WTC11 (cell line): ENCODE measurements around the gene FOXP4. TPM values are rescaled to one million over a fixed set of nuclear protein-coding genes. Genes with fewer than 3 reads are reported as not detected.
A peak's percentile ranks its signal among the peaks of the same experiment; 100 is the strongest.

Experiments
- ATAC-seq: fragments of 200-7000 bp; cut with Tn5 transposase; 2 replicates; pipeline ENCODE4 v1.10.0; 2021; ENCODE audit warnings: mild to moderate bottlenecking, moderate library complexity
- CTCF ChIA-PET: fragments of 300-600 bp; sonication (Branson Sonifier 250); formaldehyde crosslinking; loops from one replicate; lab custom pipeline; 2021; ENCODE audit warnings: antibody characterized with exemption; lab: Charles Lee
- POLR2A ChIA-PET: fragments of 350-600 bp; sonication (Branson Sonifier 250); formaldehyde crosslinking; loops from one replicate; lab custom pipeline; 2021; ENCODE audit warnings: antibody characterized with exemption; lab: Charles Lee
- DNase-seq: peaks from one replicate; pipeline ENCODE4 v3.0.0; 2021; ENCODE audit warnings: low spot score
- H3K27ac Mint-ChIP-seq: 2 replicates; pipeline ENCODE4 v1.8.0; 2021; ENCODE audit warnings: mixed read lengths
- H3K27me3 Mint-ChIP-seq: 2 replicates; pipeline ENCODE4 v1.8.0; 2021; ENCODE audit warnings: low read depth, mild to moderate bottlenecking, moderate library complexity, mixed read lengths
- H3K36me3 Mint-ChIP-seq: 2 replicates; pipeline ENCODE4 v1.8.0; 2021; ENCODE audit warnings: mixed read lengths
- H3K4me1 Mint-ChIP-seq: 2 replicates; pipeline ENCODE4 v1.8.0; 2022; ENCODE audit warnings: mixed read lengths
- H3K4me3 Mint-ChIP-seq: 2 replicates; pipeline ENCODE4 v1.8.0; 2021; ENCODE audit warnings: mild to moderate bottlenecking, moderate library complexity, mixed read lengths
- H3K9me3 Mint-ChIP-seq: 2 replicates; pipeline ENCODE4 v1.8.0; 2021; ENCODE audit warnings: mixed read lengths
- CDX4 ChIP-seq: fragments of 250-450 bp; sonication (Bioruptor Pico); IDR thresholded peaks from 2 replicates; pipeline ENCODE4 v1.9.0; 2021; ENCODE audit warnings: moderate library complexity, mild to moderate bottlenecking, inconsistent platforms, borderline replicate concordance
- E2F1 ChIP-seq: sonication (generic); formaldehyde crosslinking; IDR thresholded peaks from 2 replicates; pipeline ENCODE4 v1.8.0; 2022; ENCODE audit warnings: mild to moderate bottlenecking, missing genetic modification reagents
- ELF4 ChIP-seq: sonication (generic); formaldehyde crosslinking; IDR thresholded peaks from 2 replicates; pipeline ENCODE4 v1.8.1; 2022; ENCODE audit warnings: low read depth, mild to moderate bottlenecking, moderate library complexity, missing genetic modification reagents
- FOXK1 ChIP-seq: sonication (generic); formaldehyde crosslinking; IDR thresholded peaks from 2 replicates; pipeline ENCODE4 v1.8.0; 2022; ENCODE audit warnings: mild to moderate bottlenecking, moderate library complexity, missing genetic modification reagents
- HMGA2 ChIP-seq: fragments of 250-450 bp; sonication (Bioruptor Pico); IDR thresholded peaks from 2 replicates; pipeline ENCODE4 v1.4.0; 2021; ENCODE audit warnings: mild to moderate bottlenecking, moderate library complexity
- IRF1 ChIP-seq: sonication (generic); formaldehyde crosslinking; IDR thresholded peaks from 2 replicates; pipeline ENCODE4 v1.8.0; 2023; ENCODE audit warnings: missing genetic modification reagents
- IRF2 ChIP-seq: sonication (generic); formaldehyde crosslinking; IDR thresholded peaks from 2 replicates; pipeline ENCODE4 v1.8.0; 2022; ENCODE audit warnings: low read depth, missing genetic modification reagents, borderline replicate concordance
- MAX ChIP-seq: sonication (generic); formaldehyde crosslinking; IDR thresholded peaks from 2 replicates; pipeline ENCODE4 v1.8.0; 2022; ENCODE audit warnings: mild to moderate bottlenecking, missing genetic modification reagents
- MXD4 ChIP-seq: fragments of 250-450 bp; sonication (Bioruptor Pico); IDR thresholded peaks from 2 replicates; pipeline ENCODE4 v1.8.0; 2021; ENCODE audit warnings: mild to moderate bottlenecking, moderate library complexity, borderline replicate concordance
- NR1H2 ChIP-seq: sonication (generic); formaldehyde crosslinking; IDR thresholded peaks from 2 replicates; pipeline ENCODE4 v1.9.0; 2021; ENCODE audit warnings: mild to moderate bottlenecking, moderate library complexity, missing genetic modification reagents
- NR2C2 ChIP-seq: sonication (generic); formaldehyde crosslinking; IDR thresholded peaks from 2 replicates; pipeline ENCODE4 v1.8.0; 2022; ENCODE audit warnings: mild to moderate bottlenecking, missing genetic modification reagents
- PREB ChIP-seq: sonication (generic); formaldehyde crosslinking; IDR thresholded peaks from 2 replicates; pipeline ENCODE4 v1.8.1; 2022; ENCODE audit warnings: mild to moderate bottlenecking, missing genetic modification reagents, moderate library complexity, borderline replicate concordance
- TCF7 ChIP-seq: sonication (generic); formaldehyde crosslinking; IDR thresholded peaks from 2 replicates; pipeline ENCODE4 v1.8.0; 2022; ENCODE audit warnings: mild to moderate bottlenecking, low read depth, missing genetic modification reagents, moderate library complexity
- TEAD4 ChIP-seq: sonication (generic); formaldehyde crosslinking; IDR thresholded peaks from 2 replicates; pipeline ENCODE4 v1.8.0; 2022; ENCODE audit warnings: mild to moderate bottlenecking, missing genetic modification reagents
- USF1 ChIP-seq: sonication (generic); formaldehyde crosslinking; IDR thresholded peaks from 2 replicates; pipeline ENCODE4 v1.8.0; 2022; ENCODE audit warnings: mild to moderate bottlenecking, missing genetic modification reagents
- USF2 ChIP-seq: sonication (generic); formaldehyde crosslinking; IDR thresholded peaks from 2 replicates; pipeline ENCODE4 v1.8.1; 2023; ENCODE audit warnings: mild to moderate bottlenecking, missing genetic modification reagents, moderate library complexity
- ZNF121 ChIP-seq: sonication (generic); formaldehyde crosslinking; IDR thresholded peaks from 2 replicates; pipeline ENCODE4 v1.8.0; 2023; ENCODE audit warnings: missing genetic modification reagents
- ZNF138 ChIP-seq: sonication (generic); formaldehyde crosslinking; conservative IDR thresholded peaks from 2 replicates; pipeline ENCODE4 v1.8.1; 2022; ENCODE audit warnings: mild to moderate bottlenecking, moderate library complexity, missing genetic modification reagents
- ZNF232 ChIP-seq: sonication (generic); formaldehyde crosslinking; IDR thresholded peaks from 2 replicates; pipeline ENCODE4 v1.8.0; 2022; ENCODE audit warnings: mild to moderate bottlenecking, missing genetic modification reagents
- ZNF263 ChIP-seq: sonication (generic); formaldehyde crosslinking; IDR thresholded peaks from 2 replicates; pipeline ENCODE4 v1.8.1; 2022; ENCODE audit warnings: low read depth, mild to moderate bottlenecking, moderate library complexity, missing genetic modification reagents
- ZNF512 ChIP-seq: sonication (generic); formaldehyde crosslinking; IDR thresholded peaks from 2 replicates; pipeline ENCODE4 v1.8.1; 2022; ENCODE audit warnings: missing genetic modification reagents, borderline replicate concordance
- ZNF671 ChIP-seq: fragments of 250-450 bp; sonication (Bioruptor Pico); IDR thresholded peaks from 2 replicates; pipeline ENCODE4 v1.8.0; 2021; ENCODE audit warnings: mild to moderate bottlenecking
- total RNA-seq: library from RNA; stranded (reverse); gene quantifications from 3 replicates; pipeline ENCODE4 v1.2.3, GENCODE V29; 2021

Gene FOXP4
- total RNA-seq, 1 experiment from 2014 or later, result 36.6 TPM

GRCh38 chr6:41636833-41637193 is 90.6 kb downstream of the FOXP4 start (continued):
- TF ChIP-seq PREB (CRISPR knock-in tag) (no peak), ZNF263 (CRISPR knock-in tag) (no peak), CDX4 (CRISPR knock-in tag) (no peak), IRF1 (CRISPR knock-in tag) (no peak), ZNF121 (CRISPR knock-in tag) (no peak), TEAD4 (CRISPR knock-in tag) (no peak), MAX (no peak), USF2 (CRISPR knock-in tag) (no peak), E2F1 (no peak), TCF7 (CRISPR knock-in tag) (no peak), ZNF232 (CRISPR knock-in tag) (no peak), NR2C2 (CRISPR knock-in tag) (no peak)

- CTCF ChIA-PET, result interaction anchor here (1.2 to 2.9 kb wide), 5 partner anchors 35 to 269 kb away, joined by 3 to 23 read pairs (median 4); no protein-coding TSS in a partner anchor
- peaks cover 51% of the 10 kb centered on the region for H3K27me3 Mint-ChIP-seq
These were observed 91.2 kb downstream of the FOXP4 start for GRCh38 chr6:41637194-41638001.

GRCh38 chr6:41638002-41638934 is 92.1 kb downstream of the FOXP4 start, which contains the start of gene MDFI:
TSS of gene MDFI (plus strand) at chr6:41638468. CDS start at chr6:41638750, 282 bp downstream.
- Mint-ChIP-seq H3K36me3 (peaks cover 16% of the 10 kb centered on the region), H3K27me3 (peaks cover 46% of the 10 kb centered on the region), H3K9me3 (no peaks in the 10 kb centered on the region), H3K27ac (peak within 1 kb of the TSS; percentile 45; the same call in 1 of the 2 replicates), H3K4me1 (peaks cover 64% of the 10 kb centered on the region), H3K4me3 (peak within 1 kb of the TSS; percentile 87)
- peak; percentile 45 for ATAC-seq
- peak; percentile 78 for DNase-seq
- CTCF ChIA-PET, result interaction anchor here (0.6 to 2.9 kb wide), 6 partner anchors 30 to 214 kb away, joined by 3 to 23 read pairs (median 3); no protein-coding TSS in a partner anchor
- POLR2A ChIA-PET, result interaction anchor here (0.9 kb wide), 1 partner anchor 44 kb away, joined by 7 read pairs; no protein-coding TSS in a partner anchor
- TF ChIP-seq ZNF138 (CRISPR knock-in tag), result no peak
- no peak for TF ChIP-seq USF1
- no peak for TF ChIP-seq IRF2 (CRISPR knock-in tag)
- TF ChIP-seq HMGA2 (CRISPR knock-in tag), result no peak
- TF ChIP-seq FOXK1 (CRISPR knock-in tag), result 0 out of 2 replicates have a peak, but pooled peaks have one; percentile 45
- TF ChIP-seq ZNF671 (CRISPR knock-in tag), result no peak
- no peak for TF ChIP-seq ZNF512
- no peak for TF ChIP-seq CDX4 (CRISPR knock-in tag)
- no peak for TF ChIP-seq ELF4 (CRISPR knock-in tag)
- TF ChIP-seq MXD4, result no peak

More at GRCh38 chr6:41637194-41638001, 91.2 kb downstream of the FOXP4 start:
- Mint-ChIP-seq H3K4me3 (peak overlapping the region; percentile 87), H3K4me1 (peaks cover 55% of the 10 kb centered on the region), H3K9me3 (no peaks in the 10 kb centered on the region), H3K36me3 (peaks cover 12% of the 10 kb centered on the region)
- ATAC-seq, result peak; percentile 7
- DNase-seq, result peak; percentile 49
- POLR2A ChIA-PET, result no interaction called here
- TF ChIP-seq NR1H2 (CRISPR knock-in tag) (0 out of 2 replicates have a peak, but pooled peaks have one; percentile 47), TEAD4 (CRISPR knock-in tag) (no peak)
- TF ChIP-seq, all 79 proteins: peak for 1
- H3K27ac Mint-ChIP-seq, result no peak overlapping the region
